HepG2 (cell line): ENCODE results near the gene TOR1B. TPM values are rescaled to one million over a fixed set of nuclear protein-coding genes. Genes with fewer than 3 reads are reported as not detected.
A peak's percentile ranks its signal among the peaks of the same experiment; 100 is the strongest.

Source experiments
- BHLHE40 ChIP-seq: IDR thresholded peaks from 2 replicates; pipeline ENCODE4 v1.6.1; 2011; ENCODE audit warnings: low read length, improper control_type of control experiment
- BRCA1 ChIP-seq: sonication (generic); formaldehyde crosslinking; IDR thresholded peaks from 2 replicates; pipeline ENCODE4 v1.4.0; 2020; ENCODE audit warnings: missing genetic modification reagents
- FOXK1 ChIP-seq: sonication (generic); formaldehyde crosslinking; IDR thresholded peaks from 2 replicates; pipeline ENCODE4 v1.4.0; 2020; ENCODE audit warnings: low read depth, missing genetic modification reagents, borderline replicate concordance
- GZF1 ChIP-seq: sonication (generic); formaldehyde crosslinking; IDR thresholded peaks from 2 replicates; pipeline ENCODE4 v1.5.1; 2020; ENCODE audit warnings: mild to moderate bottlenecking, missing genetic modification reagents
- HMG20A ChIP-seq: IDR thresholded peaks from 2 replicates; pipeline ENCODE4 v1.6.1; 2016; ENCODE audit warnings: borderline replicate concordance
- NCOA5 ChIP-seq: sonication (generic); formaldehyde crosslinking; IDR thresholded peaks from 2 replicates; pipeline ENCODE4 v1.4.0; 2020; ENCODE audit warnings: missing genetic modification reagents
- NR2F1 ChIP-seq, 2 experiments: fragments of 450-650 bp in 1 of 2; formaldehyde crosslinking in 1 of 2; IDR thresholded peaks; 2 replicates each; pipeline versions ENCODE4 v1.5.0 to v1.6.1; 2016 to 2020; ENCODE audit warnings: mild to moderate bottlenecking in 1 of 2, missing compliant biosample characterization in 1 of 2, missing genetic modification reagents in 1 of 2, moderate library complexity in 1 of 2
- PATZ1 ChIP-seq: sonication (generic); formaldehyde crosslinking; IDR thresholded peaks from 2 replicates; pipeline ENCODE4 v1.4.0; 2020; ENCODE audit warnings: missing genetic modification reagents
- POLR2G ChIP-seq: fragments of 200-400 bp; formaldehyde crosslinking; IDR thresholded peaks from 2 replicates; pipeline ENCODE4 v1.6.1; 2018; ENCODE audit warnings: mild to moderate bottlenecking, low read depth, low read length, moderate library complexity
- RXRA ChIP-seq: sonication (generic); formaldehyde crosslinking; IDR thresholded peaks from 2 replicates; pipeline ENCODE4 v1.5.1; 2020; ENCODE audit warnings: missing genetic modification reagents
- SIX1 ChIP-seq: sonication (generic); formaldehyde crosslinking; IDR thresholded peaks from 2 replicates; pipeline ENCODE4 v1.4.0; 2020; ENCODE audit warnings: missing genetic modification reagents, borderline replicate concordance
- SOX13 ChIP-seq, 3 experiments: fragments of 450-650 bp in 1 of 3; sonication (generic) in 1 of 3; formaldehyde crosslinking in 1 of 3; IDR thresholded peaks in 2 of 3; conservative IDR thresholded peaks in 1 of 3; 2 replicates each; pipeline versions ENCODE4 v1.5.0 to v1.6.1; 2016 to 2020; ENCODE audit warnings: antibody characterized with exemption in 1 of 3, mild to moderate bottlenecking in 1 of 3, missing compliant biosample characterization in 1 of 3, missing genetic modification reagents in 1 of 3, moderate library complexity in 1 of 3
- TBL1XR1 ChIP-seq: fragments of 150-350 bp; IDR thresholded peaks from 2 replicates; pipeline ENCODE4 v1.6.1; 2014; ENCODE audit warnings: borderline replicate concordance, low read length; ENCODE audit not compliant: partially characterized antibody
- ZFP1 ChIP-seq: IDR thresholded peaks from 2 replicates; pipeline ENCODE4 v1.6.1; 2016
- ZNF496 ChIP-seq: sonication (generic); formaldehyde crosslinking; IDR thresholded peaks from 2 replicates; pipeline ENCODE4 v1.8.1; 2023; ENCODE audit warnings: mild to moderate bottlenecking, moderate library complexity, missing genetic modification reagents; ENCODE audit not compliant: insufficient replicate concordance
- polyA plus RNA-seq, 8 experiments: library from polyadenylated mRNA; depleted of rRNA in 3 of 8; stranded (reverse) in 7 of 8; unstranded in 1 of 8; fragments of >200 nt; fragmentation: Illumina TruSeq in 4 of 8; extraction: Trizol in 4 of 8; gene quantifications; 2 replicates each; pipeline versions ENCODE4 v1.2.1 to v1.2.3, GENCODE V29; 2011 to 2016; ENCODE audit warnings: low read depth in 4 of 8, missing spikeins in 1 of 8, mixed read lengths in 1 of 8; ENCODE audit not compliant: insufficient read depth in 1 of 8
- total RNA-seq, 5 experiments: library from RNA; depleted of rRNA; stranded (reverse); fragments of >200 nt; fragmentation: Illumina TruSeq; extraction: Trizol; gene quantifications; 2 replicates each; pipeline ENCODE4 v1.2.3, GENCODE V29; 2016; ENCODE audit warnings: low read depth in 1 of 5
- TF ChIP-seq, protein P1 (sequence below): sonication (generic); formaldehyde crosslinking; IDR thresholded peaks from 2 replicates; pipeline ENCODE4 v1.4.0; 2020; ENCODE audit warnings: missing genetic modification reagents; ENCODE audit errors: not compliant biosample characterization
- TF ChIP-seq, protein P2 (sequence below): conservative IDR thresholded peaks from 2 replicates; pipeline ENCODE4 v1.6.1; 2018; ENCODE audit warnings: missing genetic modification reagents
- TF ChIP-seq, protein P3 (sequence below): sonication (generic); formaldehyde crosslinking; IDR thresholded peaks from 2 replicates; pipeline ENCODE4 v1.9.0; 2022; ENCODE audit warnings: missing genetic modification reagents, mild to moderate bottlenecking, borderline replicate concordance
- TF ChIP-seq, protein P4 (sequence below): IDR thresholded peaks from 2 replicates; pipeline ENCODE4 v1.6.1; 2016; ENCODE audit warnings: missing genetic modification reagents, missing compliant biosample characterization
- TF ChIP-seq, protein P5 (sequence below): sonication (generic); formaldehyde crosslinking; IDR thresholded peaks from 2 replicates; pipeline ENCODE4 v1.4.0; 2020; ENCODE audit warnings: missing genetic modification reagents

The TOR1B gene
- total and polyA plus RNA-seq, 2 of the 13 experiments (the other 11 are each of a cell fraction or from before 2014, with no cell fraction given) = 18.1 to 21.3 TPM

DNA sequence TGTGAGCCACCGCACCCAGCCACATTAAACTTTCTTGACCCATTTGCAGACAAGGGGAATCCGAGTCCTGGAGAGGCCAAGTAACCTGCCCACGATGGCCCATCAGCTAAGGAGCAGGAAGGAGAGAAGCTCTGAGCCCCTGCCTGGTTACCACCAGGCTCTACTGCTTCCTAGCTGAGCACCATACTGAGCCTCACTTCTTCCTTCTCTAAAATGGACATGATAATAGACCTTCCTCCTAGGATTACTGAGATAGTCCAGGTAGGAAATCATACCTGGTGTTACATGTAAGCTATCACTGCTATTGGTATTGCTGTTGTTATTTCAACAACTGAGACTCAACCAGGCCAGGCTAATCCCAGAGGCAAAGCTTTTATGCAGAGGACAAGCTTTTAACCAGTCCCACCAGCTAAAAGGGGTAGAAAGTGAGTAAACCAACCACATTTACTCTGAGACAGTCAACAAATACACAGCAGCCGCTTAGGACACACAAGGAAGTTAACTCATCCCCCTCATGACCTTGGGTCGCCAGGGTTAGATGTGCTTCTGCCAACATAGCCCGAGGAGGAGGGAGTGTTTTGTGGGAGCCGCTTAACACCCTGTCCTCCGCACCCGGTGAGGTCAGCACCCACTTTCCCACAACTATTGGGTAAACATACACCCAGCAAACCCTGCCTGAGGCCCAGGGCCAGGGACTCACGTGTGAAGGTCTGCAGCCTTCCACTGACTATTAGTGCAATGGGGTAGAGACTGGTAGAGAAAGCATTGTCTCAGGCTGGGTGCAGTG, 29.5 kb upstream of the TOR1B start (continued):
- TF ChIP-seq ZNF496 (CRISPR knock-in tag) (no peak), NR2F1 (CRISPR knock-in tag; IDR thresholded peaks at IDR 0.05) (peak in 1 of 2 experiments; percentile 46; a peak in 1 of 4 replicates), BHLHE40 (peak; percentile 84), FOXK1 (CRISPR knock-in tag) (0 out of 2 replicates have a peak, but pooled peaks have one; percentile 10), NCOA5 (CRISPR knock-in tag) (no peak), RXRA (peak; percentile 21; the same call in 1 of the 2 replicates), SOX13 (IDR thresholded peaks at IDR 0.05) (no peak), SOX13 (CRISPR knock-in tag; conservative IDR thresholded peaks at IDR 0.05 in 1 of 2, IDR thresholded peaks at IDR 0.05 in 1 of 2) (peak in 1 of 2 experiments; percentile 54; a peak in 1 of 4 replicates), TBL1XR1 (no peak), HMG20A (peak; percentile 25; the same call in 1 of the 2 replicates), POLR2G (no peak), BRCA1 (CRISPR knock-in tag) (no peak), GZF1 (CRISPR knock-in tag) (no peak), ZFP1 (CRISPR knock-in tag) (no peak), SIX1 (CRISPR knock-in tag) (no peak), PATZ1 (no peak)
- TF ChIP-seq, protein P1, sequence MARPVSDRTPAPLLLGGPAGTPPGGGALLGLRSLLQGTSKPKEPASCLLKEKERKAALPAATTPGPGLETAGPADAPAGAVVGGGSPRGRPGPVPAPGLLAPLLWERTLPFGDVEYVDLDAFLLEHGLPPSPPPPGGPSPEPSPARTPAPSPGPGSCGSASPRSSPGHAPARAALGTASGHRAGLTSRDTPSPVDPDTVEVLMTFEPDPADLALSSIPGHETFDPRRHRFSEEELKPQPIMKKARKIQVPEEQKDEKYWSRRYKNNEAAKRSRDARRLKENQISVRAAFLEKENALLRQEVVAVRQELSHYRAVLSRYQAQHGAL (CRISPR knock-in tag) = no peak
- TF ChIP-seq, protein P2, sequence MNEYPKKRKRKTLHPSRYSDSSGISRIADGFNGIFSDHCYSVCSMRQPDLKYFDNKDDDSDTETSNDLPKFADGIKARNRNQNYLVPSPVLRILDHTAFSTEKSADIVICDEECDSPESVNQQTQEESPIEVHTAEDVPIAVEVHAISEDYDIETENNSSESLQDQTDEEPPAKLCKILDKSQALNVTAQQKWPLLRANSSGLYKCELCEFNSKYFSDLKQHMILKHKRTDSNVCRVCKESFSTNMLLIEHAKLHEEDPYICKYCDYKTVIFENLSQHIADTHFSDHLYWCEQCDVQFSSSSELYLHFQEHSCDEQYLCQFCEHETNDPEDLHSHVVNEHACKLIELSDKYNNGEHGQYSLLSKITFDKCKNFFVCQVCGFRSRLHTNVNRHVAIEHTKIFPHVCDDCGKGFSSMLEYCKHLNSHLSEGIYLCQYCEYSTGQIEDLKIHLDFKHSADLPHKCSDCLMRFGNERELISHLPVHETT (CRISPR knock-in tag) = no peak
- TF ChIP-seq, protein P3, sequence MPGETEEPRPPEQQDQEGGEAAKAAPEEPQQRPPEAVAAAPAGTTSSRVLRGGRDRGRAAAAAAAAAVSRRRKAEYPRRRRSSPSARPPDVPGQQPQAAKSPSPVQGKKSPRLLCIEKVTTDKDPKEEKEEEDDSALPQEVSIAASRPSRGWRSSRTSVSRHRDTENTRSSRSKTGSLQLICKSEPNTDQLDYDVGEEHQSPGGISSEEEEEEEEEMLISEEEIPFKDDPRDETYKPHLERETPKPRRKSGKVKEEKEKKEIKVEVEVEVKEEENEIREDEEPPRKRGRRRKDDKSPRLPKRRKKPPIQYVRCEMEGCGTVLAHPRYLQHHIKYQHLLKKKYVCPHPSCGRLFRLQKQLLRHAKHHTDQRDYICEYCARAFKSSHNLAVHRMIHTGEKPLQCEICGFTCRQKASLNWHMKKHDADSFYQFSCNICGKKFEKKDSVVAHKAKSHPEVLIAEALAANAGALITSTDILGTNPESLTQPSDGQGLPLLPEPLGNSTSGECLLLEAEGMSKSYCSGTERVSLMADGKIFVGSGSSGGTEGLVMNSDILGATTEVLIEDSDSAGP (CRISPR knock-in tag) = no peak
- TF ChIP-seq, protein P4, sequence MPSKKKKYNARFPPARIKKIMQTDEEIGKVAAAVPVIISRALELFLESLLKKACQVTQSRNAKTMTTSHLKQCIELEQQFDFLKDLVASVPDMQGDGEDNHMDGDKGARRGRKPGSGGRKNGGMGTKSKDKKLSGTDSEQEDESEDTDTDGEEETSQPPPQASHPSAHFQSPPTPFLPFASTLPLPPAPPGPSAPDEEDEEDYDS = no peak
- TF ChIP-seq, protein P5, sequence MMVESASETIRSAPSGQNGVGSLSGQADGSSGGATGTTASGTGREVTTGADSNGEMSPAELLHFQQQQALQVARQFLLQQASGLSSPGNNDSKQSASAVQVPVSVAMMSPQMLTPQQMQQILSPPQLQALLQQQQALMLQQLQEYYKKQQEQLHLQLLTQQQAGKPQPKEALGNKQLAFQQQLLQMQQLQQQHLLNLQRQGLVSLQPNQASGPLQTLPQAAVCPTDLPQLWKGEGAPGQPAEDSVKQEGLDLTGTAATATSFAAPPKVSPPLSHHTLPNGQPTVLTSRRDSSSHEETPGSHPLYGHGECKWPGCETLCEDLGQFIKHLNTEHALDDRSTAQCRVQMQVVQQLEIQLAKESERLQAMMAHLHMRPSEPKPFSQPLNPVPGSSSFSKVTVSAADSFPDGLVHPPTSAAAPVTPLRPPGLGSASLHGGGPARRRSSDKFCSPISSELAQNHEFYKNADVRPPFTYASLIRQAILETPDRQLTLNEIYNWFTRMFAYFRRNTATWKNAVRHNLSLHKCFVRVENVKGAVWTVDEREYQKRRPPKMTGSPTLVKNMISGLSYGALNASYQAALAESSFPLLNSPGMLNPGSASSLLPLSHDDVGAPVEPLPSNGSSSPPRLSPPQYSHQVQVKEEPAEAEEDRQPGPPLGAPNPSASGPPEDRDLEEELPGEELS (CRISPR knock-in tag) = peak; percentile 66
